ENCODE measurements around the gene P2RX6. TPM values are rescaled to one million over a fixed set of nuclear protein-coding genes. Genes with fewer than 3 reads are reported as not detected.
A peak's percentile ranks its signal among the peaks of the same experiment; 100 is the strongest.

The P2RX6 gene
- polyA plus RNA-seq, 1 experiment = 2.0 TPM

- Histone ChIP-seq H3K36me3 (ENCODE audit: control insufficient read depth, insufficient read depth, low read length) (no peaks in the 10 kb centered on the region), H3K27me3 (ENCODE audit: control insufficient read depth, insufficient read depth, low read length) (no peaks in the 10 kb centered on the region; the same call in 1 of the 2 replicates), H3K4me3 (ENCODE audit: low read depth, low read length) (no peak overlapping the region)
- TF ChIP-seq, protein P1, sequence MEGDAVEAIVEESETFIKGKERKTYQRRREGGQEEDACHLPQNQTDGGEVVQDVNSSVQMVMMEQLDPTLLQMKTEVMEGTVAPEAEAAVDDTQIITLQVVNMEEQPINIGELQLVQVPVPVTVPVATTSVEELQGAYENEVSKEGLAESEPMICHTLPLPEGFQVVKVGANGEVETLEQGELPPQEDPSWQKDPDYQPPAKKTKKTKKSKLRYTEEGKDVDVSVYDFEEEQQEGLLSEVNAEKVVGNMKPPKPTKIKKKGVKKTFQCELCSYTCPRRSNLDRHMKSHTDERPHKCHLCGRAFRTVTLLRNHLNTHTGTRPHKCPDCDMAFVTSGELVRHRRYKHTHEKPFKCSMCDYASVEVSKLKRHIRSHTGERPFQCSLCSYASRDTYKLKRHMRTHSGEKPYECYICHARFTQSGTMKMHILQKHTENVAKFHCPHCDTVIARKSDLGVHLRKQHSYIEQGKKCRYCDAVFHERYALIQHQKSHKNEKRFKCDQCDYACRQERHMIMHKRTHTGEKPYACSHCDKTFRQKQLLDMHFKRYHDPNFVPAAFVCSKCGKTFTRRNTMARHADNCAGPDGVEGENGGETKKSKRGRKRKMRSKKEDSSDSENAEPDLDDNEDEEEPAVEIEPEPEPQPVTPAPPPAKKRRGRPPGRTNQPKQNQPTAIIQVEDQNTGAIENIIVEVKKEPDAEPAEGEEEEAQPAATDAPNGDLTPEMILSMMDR (IDR thresholded peaks at IDR 0.05; ENCODE audit: insufficient read depth, low read depth, low read length) = peak; percentile 53
- CTCF ChIA-PET = interaction anchor here (0.9 to 1.9 kb wide), 4 partner anchors 12 to 81 kb away, joined by 4 to 14 read pairs (median 6); partner anchors contain the start of gene SLC7A4
- POLR2A ChIA-PET = no interaction called here
- no peak for DNase-seq (ENCODE audit: low read depth)
Observed at GRCh38 chr22:21020802-21021429, 6.0 kb downstream of the P2RX6 start.

GRCh38 chr22:21022507-21022906, 7.5 kb downstream of the P2RX6 start:
- DNase-seq (ENCODE audit: low read depth) = no peak
- Histone ChIP-seq H3K4me3 (ENCODE audit: low read depth, low read length) (no peak overlapping the region), H3K36me3 (ENCODE audit: control insufficient read depth, insufficient read depth, low read length) (no peaks in the 10 kb centered on the region), H3K27me3 (ENCODE audit: control insufficient read depth, insufficient read depth, low read length) (no peaks in the 10 kb centered on the region)
- CTCF ChIA-PET = no interaction called here
- POLR2A ChIA-PET = no interaction called here
- TF ChIP-seq, protein P1 (IDR thresholded peaks at IDR 0.05; ENCODE audit: insufficient read depth, low read depth, low read length) = no peak

GRCh38 chr22:21022955-21023614, 8.1 kb downstream of the P2RX6 start:
- Histone ChIP-seq H3K36me3 (ENCODE audit: control insufficient read depth, insufficient read depth, low read length) (no peaks in the 10 kb centered on the region), H3K27me3 (ENCODE audit: control insufficient read depth, insufficient read depth, low read length) (no peaks in the 10 kb centered on the region), H3K4me3 (ENCODE audit: low read depth, low read length) (no peak overlapping the region)
- DNase-seq (ENCODE audit: low read depth) = no peak
- CTCF ChIA-PET = interaction anchor here (0.7 to 1.0 kb wide), 2 partner anchors 15 to 80 kb away, joined by 3 to 4 read pairs; no protein-coding TSS in a partner anchor
- TF ChIP-seq, protein P1 (IDR thresholded peaks at IDR 0.05; ENCODE audit: insufficient read depth, low read depth, low read length) = no peak
- POLR2A ChIA-PET = no interaction called here

GRCh38 chr22:21025266-21025665, 10.3 kb downstream of the P2RX6 start:
- H3K36me3 ChIP-seq (ENCODE audit: control insufficient read depth, insufficient read depth, low read length) = no peaks in the 10 kb centered on the region
- no peak overlapping the region for H3K4me3 ChIP-seq (ENCODE audit: low read depth, low read length)
- POLR2A ChIA-PET = no interaction called here
- H3K27me3 ChIP-seq (ENCODE audit: control insufficient read depth, insufficient read depth, low read length) = no peaks in the 10 kb centered on the region
- TF ChIP-seq, protein P1 (IDR thresholded peaks at IDR 0.05; ENCODE audit: insufficient read depth, low read depth, low read length) = no peak
- DNase-seq (ENCODE audit: low read depth) = no peak
- CTCF ChIA-PET = no interaction called here
